Stimulated activated CD4-positive, alpha-beta T cell treated with anti-CD3 and anti-CD28 coated beads, Interleukin-1b, Interleukin-23, amount 100 ng/mL, for 4 hours (primary cell): ENCODE measurements around the gene EPB41L3.

ENCODE experiments used
- DNase-seq, 2 donors: peaks; one replicate each; pipeline ENCODE4 v3.0.0-alpha.2; 2020; ENCODE audit warnings: low read depth in 2 of 2

The EPB41L3 gene

GRCh38 chr18:5452943-5453443, 90.8 kb downstream of the EPB41L3 start:
- DNase-seq = no peak

GRCh38 chr18:5451871-5452270, 91.9 kb downstream of the EPB41L3 start:
- no peak for DNase-seq

GRCh38 chr18:5451150-5451549, 92.6 kb downstream of the EPB41L3 start:
- no peak for DNase-seq

GRCh38 chr18:5449858-5450509, 93.8 kb downstream of the EPB41L3 start:
- DNase-seq = no peak

GRCh38 chr18:5447442-5447841, 96.4 kb downstream of the EPB41L3 start:
- no peak for DNase-seq

GRCh38 chr18:5444847-5445246, 99.0 kb downstream of the EPB41L3 start:
- DNase-seq = no peak

GRCh38 chr18:5444269-5444668, 99.5 kb downstream of the EPB41L3 start:
- no peak for DNase-seq

- DNase-seq = no peak
Measured at GRCh38 chr18:5439986-5440696, 103.7 kb downstream of the EPB41L3 start.

GRCh38 chr18:5434425-5434824, 109.4 kb downstream of the EPB41L3 start:
- DNase-seq = no peak

GRCh38 chr18:5431836-5432575, 111.8 kb downstream of the EPB41L3 start:
- no peak for DNase-seq

GRCh38 chr18:5430131-5430530, 113.7 kb downstream of the EPB41L3 start:
- no peak for DNase-seq

GRCh38 chr18:5429681-5430080, 114.1 kb downstream of the EPB41L3 start:
- no peak for DNase-seq

GRCh38 chr18:5425721-5426120, 118.1 kb downstream of the EPB41L3 start:
- DNase-seq = no peak

- no peak for DNase-seq
Measured at GRCh38 chr18:5424903-5425664, 118.7 kb downstream of the EPB41L3 start.

GRCh38 chr18:5422626-5423025, 121.2 kb downstream of the EPB41L3 start:
- DNase-seq = no peak

GRCh38 chr18:5421981-5422380, 121.8 kb downstream of the EPB41L3 start:
- no peak for DNase-seq

GRCh38 chr18:5420906-5421305, 122.9 kb downstream of the EPB41L3 start:
- no peak for DNase-seq

- no peak for DNase-seq
Measured at GRCh38 chr18:5419601-5420000, 124.2 kb downstream of the EPB41L3 start.

GRCh38 chr18:5419030-5419429, 124.8 kb downstream of the EPB41L3 start:
- DNase-seq = no peak

- no peak for DNase-seq
Measured at GRCh38 chr18:5417342-5417741, 126.5 kb downstream of the EPB41L3 start.

- DNase-seq = no peak
Measured at GRCh38 chr18:5416112-5416511, 127.7 kb downstream of the EPB41L3 start.

- no peak for DNase-seq
Measured at GRCh38 chr18:5415665-5416064, 128.1 kb downstream of the EPB41L3 start.
